GM19043 (cell line): ENCODE measurements around the gene NBEA.
"Not testable (repeated sequence)": the region's sequence is repeated elsewhere in the genome, so short reads cannot be mapped to it uniquely, and the experiment has no call there.

Experiments
- ATAC-seq: cut with Tn5 transposase; IDR thresholded peaks from one replicate; pipeline ENCODE4 v1.9.1; 2021; ENCODE audit warnings: low read depth; ENCODE audit not compliant: unreplicated experiment

Gene NBEA

DNA sequence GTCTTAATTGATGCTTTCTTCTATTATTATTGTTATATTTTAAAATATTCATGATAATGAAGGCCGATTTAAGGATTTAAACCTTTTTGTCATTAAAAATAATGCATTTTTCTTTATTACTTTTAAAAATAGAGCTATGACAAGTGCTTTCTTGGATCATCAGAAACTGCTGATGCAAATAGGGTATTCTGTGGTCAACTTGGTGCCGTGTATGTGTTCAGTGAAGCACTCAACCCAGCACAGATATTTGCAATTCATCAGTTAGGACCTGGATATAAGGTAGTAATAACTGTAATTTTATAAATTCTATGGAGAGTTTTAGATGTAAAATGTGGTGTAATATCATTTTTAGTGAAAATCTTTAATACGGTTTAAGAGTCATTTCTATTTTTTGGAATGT lies 116.5 kb downstream of the NBEA start:
- ATAC-seq = not testable (repeated sequence)

- ATAC-seq = no peak
Measured at GRCh38 chr13:35086667-35087066, 144.6 kb downstream of the NBEA start.

DNA sequence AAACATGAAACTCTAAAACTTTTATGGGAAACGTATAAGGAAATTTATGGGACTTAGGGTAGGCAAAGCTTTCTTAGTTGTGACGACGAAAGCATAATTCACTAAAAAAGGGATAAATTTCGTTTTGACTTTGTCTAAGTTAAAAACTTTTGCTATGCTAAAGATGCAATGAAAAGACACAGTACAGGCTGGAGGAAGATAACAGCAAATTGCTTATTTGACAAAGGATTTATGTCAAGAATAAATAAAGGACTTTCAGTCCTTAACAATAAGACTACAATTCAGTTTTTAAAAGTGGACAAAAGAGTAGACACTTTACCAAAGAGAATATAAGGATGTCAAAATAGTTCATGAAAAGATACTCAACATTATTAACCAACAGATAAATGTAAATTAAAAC lies 150.2 kb downstream of the NBEA start:
- ATAC-seq = no peak

GRCh38 chr13:35092751-35093150 lies 150.7 kb downstream of the NBEA start:
- no peak for ATAC-seq

- ATAC-seq = no peak
Measured at GRCh38 chr13:35093356-35093755, 151.3 kb downstream of the NBEA start.

- not testable (repeated sequence) for ATAC-seq
Measured at GRCh38 chr13:35106771-35107170, 164.7 kb downstream of the NBEA start.

DNA sequence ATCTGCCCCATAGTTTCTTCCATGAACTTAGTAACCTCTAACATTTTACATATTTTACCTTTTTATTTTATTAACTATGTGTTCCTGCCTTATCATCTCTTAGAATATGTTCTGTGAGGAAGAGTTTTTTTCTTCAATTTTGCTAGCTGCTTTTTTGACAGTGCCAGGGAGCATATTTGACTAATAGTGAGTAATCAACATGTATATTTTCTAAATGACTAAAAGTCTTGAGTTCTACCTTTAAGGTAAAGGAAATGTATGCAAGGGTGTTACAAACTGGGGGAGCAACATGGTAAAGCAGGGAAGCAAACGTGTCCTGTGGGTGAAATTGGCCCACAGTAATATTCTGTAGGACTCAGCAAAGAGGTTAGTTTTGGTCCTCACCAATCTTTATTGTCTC lies 165.5 kb downstream of the NBEA start:
- ATAC-seq = no peak

DNA sequence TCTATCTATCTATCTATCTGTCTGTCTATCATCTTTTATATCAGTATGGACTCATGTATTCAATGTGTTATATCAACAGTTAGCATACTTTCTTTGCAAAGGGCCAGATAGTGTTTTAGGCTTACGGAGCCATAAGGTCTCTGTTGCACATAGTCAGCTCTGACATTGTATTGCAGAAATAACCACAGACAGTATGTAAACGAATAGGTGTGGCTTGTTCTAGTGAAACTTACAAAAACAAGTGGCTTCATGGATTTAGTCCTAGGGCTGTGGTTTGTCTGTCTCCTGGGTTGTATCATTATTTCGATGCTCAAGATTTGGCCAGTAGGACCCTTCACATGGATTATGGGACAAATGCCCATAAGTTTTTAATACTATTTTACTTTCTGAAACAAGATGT lies 171.5 kb downstream of the NBEA start:
- not testable (repeated sequence) for ATAC-seq

- no peak for ATAC-seq
Measured at GRCh38 chr13:35127466-35127865, 185.4 kb downstream of the NBEA start.

DNA sequence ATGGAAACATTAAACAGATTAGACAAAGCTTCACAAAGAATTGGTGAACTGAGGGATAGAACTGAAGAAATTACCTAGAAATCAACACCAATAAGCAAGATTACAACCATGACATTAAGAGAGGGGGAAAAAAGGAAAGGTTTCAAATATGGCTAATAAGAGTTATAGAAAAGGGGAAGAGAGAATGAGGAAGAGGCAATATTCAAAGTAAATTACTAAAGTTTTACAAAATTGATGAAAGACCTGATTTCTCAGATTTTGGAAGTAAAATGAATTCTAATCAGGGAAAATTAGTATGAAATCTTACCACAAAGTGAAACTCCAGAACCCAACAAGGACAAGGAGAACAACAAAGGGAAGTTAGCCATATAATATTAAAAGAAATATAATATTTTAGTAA lies 187.4 kb downstream of the NBEA start:
- no peak for ATAC-seq

- no peak for ATAC-seq
Measured at GRCh38 chr13:35131471-35131870, 189.4 kb downstream of the NBEA start.

- ATAC-seq = no peak
Measured at GRCh38 chr13:35136585-35136984, 194.5 kb downstream of the NBEA start.

GRCh38 chr13:35139591-35139990 lies 197.5 kb downstream of the NBEA start:
- no peak for ATAC-seq

DNA sequence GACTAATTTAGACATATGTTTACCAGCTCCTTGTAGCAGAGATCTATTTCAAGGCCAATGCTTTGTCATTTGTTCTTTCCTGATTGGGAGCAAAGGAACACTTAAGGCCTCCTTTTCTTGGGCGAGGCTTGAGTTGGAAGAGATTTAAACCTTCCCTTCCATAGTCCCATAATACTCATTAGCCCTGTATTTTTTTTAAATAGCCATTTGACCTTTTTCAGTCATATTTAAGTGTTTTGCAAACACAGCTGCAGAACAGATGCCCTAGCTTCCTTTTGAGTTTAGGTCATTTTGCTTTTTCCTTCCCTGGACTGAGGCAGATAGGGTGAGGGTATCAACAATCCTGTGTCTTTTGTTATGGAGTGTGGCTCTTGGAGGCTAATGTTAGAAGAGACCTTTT lies 198.3 kb downstream of the NBEA start:
- no peak for ATAC-seq

- ATAC-seq = no peak
Measured at GRCh38 chr13:35140831-35141230, 198.8 kb downstream of the NBEA start.

DNA sequence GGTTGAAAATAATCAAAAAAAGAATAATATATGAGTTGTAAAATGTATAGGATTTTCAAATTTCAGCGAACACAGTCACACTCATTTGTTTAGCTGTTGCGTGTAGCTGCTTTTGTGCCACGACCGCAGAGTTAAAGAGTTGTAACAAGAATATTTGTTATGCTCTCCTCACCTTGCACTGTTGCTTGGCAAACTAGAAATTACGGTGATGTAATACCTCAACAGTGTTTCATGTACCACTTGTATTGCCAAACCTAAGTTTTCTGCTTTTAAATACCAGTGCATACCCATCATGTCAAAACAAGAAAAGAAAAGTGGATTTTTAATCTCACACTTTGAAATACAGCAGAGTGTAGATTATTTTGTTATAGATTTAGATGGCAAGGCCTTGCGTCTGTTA lies 201.1 kb downstream of the NBEA start:
- ATAC-seq = no peak

- ATAC-seq = no peak
Measured at GRCh38 chr13:35144166-35144890, 202.3 kb downstream of the NBEA start.

- no peak for ATAC-seq
Measured at GRCh38 chr13:35146686-35147085, 204.6 kb downstream of the NBEA start.

- ATAC-seq = peak; percentile 56
Measured at GRCh38 chr13:35157143-35157755, 215.2 kb downstream of the NBEA start.

GRCh38 chr13:35159041-35159440 lies 217.0 kb downstream of the NBEA start:
- ATAC-seq = no peak

- no peak for ATAC-seq
Measured at GRCh38 chr13:35160896-35161295, 218.8 kb downstream of the NBEA start.

- ATAC-seq = no peak
Measured at GRCh38 chr13:35162420-35162819, 220.3 kb downstream of the NBEA start.
